ENCODE measurements around the gene GPR161.
"Not testable (repeated sequence)": the region's sequence is repeated elsewhere in the genome, so short reads cannot be mapped to it uniquely, and the experiment has no call there.

GPR161 gene

DNA sequence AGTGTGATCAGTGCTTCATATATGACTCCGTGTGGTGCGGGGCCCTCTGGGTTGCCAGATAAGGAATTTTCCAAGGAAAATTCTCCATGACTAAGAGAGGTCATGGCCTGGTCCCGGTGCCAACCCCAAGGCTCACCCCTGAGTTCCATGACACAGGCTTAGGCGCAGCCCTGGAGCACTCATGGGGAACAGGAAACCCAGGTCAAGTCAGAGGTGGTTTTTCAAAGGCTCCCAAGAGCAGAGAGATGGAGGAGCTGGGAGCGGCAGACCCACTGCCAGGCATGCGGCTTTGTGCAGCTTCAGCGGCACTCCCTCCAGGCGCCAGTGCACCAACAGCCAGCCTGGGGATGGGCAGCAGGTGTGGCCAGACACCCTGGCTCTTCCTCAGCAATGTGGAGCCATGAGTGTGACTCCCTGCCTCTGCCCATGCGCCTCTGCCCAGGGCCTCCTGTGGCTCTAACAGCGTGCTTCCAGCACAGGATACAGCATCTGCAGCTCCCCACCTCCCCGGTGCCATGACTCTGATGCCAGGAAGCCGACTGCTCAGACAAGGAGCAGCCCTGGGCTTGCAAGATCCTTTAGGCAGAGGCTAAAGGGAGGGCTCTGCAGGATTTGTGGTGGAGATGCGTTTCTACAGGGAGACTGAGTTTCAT, 47.3 kb downstream of the GPR161 start:
- DNase-seq (ENCODE audit: low read depth in 2 of 2, low spot score in 1 of 2) = no peak

DNA sequence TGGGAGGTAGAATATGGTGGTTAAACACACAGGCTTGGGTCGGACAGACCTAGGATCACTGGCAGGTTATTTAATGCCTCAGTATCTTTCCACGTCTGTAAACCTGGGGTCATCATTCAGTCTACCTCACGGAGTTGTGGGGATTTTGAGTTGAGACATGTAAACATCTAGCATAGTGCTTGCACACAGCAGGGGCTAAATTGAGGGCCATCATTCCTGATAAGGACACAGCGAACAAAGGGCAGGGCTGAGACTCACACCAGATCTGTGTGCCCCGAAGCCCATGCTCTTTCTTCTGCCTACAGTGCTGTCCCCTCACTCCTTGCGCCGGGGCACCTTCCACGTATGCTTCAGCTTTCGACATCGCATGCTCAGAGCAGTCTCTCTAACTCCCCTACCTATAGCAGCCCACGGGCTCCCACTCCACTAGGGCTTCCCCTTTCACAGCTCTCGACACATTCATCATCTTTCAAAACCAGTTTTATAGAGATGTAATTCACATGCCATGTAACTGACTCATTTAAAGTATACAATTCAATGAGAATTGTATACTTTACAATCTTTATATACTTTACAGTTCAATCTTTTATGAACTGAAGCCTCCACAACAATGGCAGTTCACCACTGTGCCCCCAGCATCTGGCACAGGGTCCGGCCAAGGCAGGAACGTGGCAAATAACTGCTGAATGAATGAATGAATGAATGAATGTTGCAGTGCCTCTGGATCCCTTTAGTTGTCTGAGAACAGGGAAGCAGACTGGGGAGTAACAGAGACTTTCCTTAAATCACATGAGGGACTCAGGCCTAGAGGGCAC, 48.0 kb downstream of the GPR161 start:
- DNase-seq (ENCODE audit: low read depth in 2 of 2, low spot score in 1 of 2) = no peak

DNA sequence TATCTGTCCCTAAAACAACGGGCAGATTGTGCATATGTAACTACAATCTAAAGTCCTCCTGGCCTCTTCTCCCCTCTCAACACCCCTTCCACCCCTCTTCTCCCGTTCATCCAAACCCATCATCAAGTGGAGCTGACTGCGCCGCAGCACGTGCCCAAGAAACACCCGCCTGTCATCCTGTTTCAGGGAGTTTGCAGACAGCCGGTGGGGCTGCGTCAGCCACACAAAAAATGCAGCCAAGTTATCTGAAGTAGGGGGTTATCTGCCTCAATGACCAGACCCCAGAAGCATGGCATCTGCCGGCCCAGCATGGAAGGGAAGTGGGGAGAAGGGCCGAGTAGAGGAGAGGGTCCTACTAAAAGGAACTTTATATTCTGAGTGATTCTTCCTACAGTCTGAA, 49.0 kb downstream of the GPR161 start:
- DNase-seq (ENCODE audit: low read depth in 2 of 2, low spot score in 1 of 2) = no peak

DNA sequence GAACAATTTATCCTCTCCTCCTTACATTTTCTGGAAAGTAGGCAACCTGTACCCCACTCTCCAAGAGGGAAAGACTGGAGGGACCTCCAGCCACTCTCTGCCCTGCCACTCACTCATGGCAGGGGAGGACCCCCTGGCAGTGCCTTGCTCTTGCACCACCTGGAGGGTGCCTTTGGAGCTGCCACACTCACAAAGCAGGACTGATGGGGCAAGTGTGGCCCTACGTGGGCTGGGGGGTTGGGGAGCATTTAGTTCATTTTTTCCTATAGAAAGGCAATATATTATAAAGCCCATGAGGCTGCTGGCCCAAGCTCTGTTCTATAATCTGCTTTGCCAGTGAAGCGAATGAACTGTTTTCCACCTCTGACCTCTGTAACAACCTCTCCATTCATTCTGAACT, 50.3 kb downstream of the GPR161 start:
- no peak for DNase-seq (ENCODE audit: low read depth in 2 of 2, low spot score in 1 of 2)

DNA sequence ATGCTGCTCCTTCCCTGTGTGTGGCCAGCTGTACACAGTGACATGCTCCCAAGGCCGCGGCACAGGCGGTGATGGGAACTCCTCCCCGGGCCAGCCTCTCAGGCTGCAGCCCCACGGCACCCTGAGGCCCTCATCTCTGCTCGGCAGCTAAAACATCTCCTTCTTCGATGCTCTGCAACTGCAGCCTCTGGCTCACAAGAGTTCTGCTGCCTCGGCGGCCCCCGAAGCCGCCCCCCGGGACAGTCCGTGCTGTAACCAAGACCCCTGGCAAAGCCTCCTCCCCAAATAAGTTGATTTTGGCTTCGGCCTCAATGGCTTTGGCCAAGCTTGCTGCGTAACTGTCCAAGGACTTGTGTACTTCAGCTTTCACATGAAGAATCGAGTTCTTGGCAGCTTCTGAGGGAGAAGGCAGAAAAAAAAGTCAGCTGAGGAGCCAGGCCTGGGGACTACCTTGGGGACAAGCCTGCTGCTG, 51.3 kb downstream of the GPR161 start:
- DNase-seq (ENCODE audit: low read depth in 2 of 2, low spot score in 1 of 2) = no peak

DNA sequence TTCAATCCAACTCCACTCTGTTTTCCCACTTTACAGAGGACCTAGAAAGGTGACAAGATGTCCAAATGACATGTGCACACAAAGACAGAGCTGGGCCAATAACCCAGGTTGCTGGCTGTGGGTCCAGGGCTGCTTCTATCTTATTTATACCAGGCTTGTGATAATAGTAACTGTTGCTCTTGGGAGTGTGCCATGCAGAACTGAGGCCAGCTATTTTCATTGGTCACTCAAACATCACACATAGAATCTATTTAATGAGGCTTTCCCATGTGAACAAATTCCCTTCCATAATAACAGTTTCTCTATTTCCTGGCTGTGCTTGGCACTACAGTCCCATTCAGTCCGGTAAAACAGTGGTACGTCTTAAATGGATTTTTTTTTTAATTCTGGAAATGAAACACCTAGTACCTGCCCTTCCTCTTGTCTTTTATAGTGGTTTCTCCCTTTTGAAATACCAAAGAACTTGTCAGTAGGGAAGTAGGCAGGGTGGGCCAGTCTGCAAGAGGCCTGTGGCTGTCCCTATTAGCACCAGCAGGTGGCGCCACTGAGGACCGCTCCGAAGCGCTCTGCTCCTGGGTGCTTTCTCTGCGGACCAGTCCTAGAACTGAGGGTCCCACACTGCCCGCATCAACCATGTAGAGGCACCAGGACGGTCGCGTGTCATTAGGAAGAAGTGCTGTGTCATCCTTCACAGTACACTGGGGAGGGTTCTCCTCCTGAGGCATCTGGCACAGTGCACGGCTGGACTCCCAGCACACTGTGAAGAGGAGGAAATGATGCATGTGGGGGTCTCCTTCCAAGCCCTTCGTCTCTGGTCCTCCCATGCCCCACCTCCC, 52.1 kb downstream of the GPR161 start:
- peak; percentile 10 to 20 for DNase-seq (ENCODE audit: low read depth in 2 of 2, low spot score in 1 of 2)

DNA sequence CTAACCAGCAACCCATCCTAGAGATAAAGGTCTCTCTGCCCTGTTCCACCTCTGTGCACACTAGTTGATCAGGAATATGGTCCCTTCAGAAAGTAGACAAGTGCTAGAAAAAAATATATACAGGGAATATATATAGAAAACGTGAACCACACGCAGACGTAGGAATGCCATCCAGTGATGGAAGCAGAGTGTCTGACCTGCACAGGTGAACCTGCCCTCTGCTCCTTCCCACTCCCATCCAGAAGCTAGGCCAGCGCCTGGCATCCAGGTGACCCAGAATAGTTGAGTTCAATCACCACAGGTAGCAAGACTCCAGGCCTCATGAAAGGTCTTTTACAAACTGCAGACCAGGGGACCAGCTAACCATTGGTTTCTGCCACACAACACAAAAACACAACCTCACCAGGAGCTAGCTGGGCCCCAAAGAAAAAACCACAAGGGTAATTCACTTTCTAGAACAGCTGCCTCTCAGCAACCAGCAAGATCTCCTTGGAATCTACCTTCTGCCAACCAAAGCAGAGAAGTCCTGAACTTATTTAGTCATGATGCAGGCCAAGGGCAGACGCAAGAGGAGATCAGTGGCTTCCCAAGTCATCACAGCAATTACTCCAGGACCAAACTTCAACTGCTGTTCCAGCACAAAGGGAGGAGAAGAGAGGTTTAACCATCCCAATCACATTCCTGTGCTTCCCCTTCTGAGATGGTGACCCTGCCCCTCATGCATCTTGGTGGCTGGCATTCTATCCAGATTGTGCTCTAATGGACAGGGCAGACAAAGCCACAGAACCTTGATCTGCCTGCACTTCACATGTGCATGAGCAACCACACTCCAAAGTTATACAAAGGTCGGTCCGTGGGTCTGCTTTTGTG, 53.0 kb downstream of the GPR161 start:
- no peak for DNase-seq (ENCODE audit: low read depth in 2 of 2, low spot score in 1 of 2)

DNA sequence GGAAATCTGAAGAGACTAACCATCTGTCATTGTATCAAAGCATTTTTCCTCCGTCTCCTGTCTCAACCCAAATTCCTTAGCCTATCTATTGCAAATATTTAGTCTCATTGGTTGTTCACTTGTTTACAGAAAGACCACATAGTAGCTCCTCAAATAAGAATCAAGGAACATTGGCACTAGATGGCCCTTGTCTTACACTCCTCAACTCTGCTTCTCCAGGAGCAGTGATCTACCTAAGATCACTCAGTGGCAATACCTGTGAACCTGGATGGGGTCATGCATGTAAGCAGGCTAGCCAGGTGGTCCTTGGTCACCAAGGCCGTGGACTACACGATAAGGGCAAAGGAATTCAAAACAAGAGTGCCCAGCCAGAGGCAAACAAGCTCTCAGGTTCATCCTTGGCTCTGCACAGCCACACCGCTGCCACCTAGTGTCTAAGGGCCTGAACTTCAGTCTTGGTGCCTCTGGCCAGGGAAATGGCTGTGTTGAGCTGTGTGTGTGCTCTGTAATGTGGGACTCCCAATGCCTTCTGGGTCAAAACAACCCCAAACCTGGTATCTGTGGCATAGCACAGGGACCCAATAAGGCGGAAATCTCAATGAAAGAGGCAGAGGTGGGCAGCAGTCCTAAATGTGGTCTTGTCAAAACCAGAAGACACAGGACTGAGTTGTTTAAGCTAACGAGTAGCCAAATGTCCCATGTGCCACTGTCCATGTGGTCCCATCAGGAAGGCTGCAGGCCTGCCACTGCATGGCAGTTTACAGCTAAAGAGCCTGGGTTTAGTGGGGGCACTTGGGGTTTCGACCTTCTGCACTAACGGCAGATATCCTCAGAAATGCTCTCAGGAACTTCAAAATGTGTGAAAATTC, 54.5 kb downstream of the GPR161 start:
- peak; percentile 8 to 15 for DNase-seq (ENCODE audit: low read depth in 2 of 2, low spot score in 1 of 2)

DNA sequence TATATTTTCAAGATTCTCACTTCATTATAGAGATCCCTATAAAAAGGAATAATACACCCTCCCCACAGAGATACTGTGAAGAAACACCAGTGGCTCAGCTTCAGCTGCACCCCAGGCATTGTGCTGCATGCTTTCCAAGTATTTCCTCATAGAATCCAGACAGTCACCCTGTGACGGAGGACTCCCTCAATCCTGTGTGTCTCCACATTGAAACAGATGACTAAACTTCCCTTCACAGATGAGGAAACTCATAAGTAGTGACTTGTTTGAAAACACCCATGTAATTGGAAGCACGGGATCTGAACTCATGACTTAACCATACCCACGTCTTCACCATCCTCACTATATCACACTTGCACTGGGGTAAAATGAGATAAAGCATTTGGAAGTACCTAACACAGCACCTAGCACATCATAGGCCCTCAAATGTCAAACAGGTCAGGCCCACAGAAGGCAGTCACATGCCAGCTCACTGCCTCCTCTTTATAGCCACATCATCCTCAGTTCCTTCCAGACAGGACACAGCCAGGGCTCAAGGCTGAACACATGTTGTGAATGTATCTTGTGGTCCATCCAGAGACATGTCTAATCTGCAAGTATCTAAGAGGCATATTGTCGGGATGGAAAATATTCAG, 55.2 kb downstream of the GPR161 start:
- no peak for DNase-seq (ENCODE audit: low read depth in 2 of 2, low spot score in 1 of 2)

DNA sequence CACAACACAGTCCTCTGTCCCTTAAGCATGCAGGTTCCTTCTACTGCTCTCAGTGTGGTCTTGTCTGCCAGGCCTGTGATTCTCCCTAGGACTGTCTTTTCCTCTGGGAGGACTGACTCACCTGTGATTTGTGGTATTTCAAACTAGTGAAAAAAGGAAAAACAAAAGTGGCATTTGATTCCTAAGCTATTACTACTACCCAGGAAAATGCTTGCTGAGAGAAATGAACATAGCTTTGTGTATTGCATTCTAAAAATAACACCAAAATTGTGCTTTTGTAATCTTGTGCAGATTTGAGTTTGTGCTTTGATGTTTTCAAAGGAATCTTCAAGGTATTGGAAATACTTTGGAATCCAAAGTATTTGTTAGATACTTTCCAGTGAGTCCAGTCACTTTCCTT, 57.0 kb downstream of the GPR161 start:
- DNase-seq (ENCODE audit: low read depth in 2 of 2, low spot score in 1 of 2) = no peak

DNA sequence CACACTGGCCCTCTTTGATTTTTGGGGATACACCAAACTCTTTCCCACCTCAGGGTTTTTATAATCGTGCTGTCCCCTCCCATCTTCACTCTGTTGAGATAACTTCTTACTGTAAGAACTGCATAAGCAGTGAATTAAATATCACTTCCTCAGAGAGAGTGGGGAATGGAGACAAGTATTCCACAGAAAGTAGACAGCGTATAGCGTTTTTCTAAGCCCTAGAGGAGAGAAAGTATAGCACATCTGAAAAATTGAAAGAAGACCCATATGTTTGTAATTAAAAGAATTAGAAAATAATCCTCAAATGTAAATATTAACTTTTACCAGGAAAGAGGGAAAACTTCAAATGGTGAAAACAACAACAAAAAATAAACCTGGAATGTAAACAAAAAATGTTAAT, 67.3 kb downstream of the GPR161 start:
- DNase-seq (ENCODE audit: low read depth in 2 of 2, low spot score in 1 of 2) = no peak

DNA sequence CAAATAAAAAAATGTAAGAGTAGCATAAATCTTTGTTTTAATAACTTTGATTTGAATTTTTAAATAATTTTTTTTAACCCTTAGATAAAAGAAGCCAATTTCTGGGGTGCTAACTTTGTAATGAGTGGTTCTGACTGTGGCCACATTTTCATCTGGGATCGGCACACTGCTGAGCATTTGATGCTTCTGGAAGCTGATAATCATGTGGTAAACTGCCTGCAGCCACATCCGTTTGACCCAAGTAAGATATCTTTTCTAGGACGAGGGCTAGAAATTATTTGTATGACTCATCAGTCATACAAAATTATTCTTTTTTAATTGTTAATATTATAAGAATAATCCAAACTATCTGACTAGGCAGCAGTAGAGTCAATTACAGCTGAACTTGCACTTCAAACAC, 71.2 kb downstream of the GPR161 start:
- DNase-seq (ENCODE audit: low read depth in 2 of 2, low spot score in 1 of 2) = no peak

DNA sequence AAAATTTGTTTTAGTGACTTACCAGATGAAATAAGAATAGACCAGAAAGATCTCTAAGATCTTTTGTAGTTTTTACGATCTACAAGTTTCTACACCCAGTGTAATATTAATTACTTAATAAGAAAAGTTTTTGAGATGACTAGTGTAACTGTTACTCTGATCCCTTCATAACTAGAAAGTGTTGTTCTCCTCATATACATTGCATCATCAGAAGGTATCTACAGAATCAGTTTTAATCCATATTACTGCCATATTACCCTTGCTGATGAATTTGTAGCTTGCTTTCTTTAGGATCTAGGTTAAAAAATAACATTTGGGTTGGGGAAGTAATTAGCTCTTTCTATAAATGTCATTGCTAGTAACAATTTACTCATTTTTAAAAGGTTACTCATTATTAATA, 72.5 kb downstream of the GPR161 start:
- DNase-seq (ENCODE audit: low read depth in 2 of 2, low spot score in 1 of 2) = no peak

DNA sequence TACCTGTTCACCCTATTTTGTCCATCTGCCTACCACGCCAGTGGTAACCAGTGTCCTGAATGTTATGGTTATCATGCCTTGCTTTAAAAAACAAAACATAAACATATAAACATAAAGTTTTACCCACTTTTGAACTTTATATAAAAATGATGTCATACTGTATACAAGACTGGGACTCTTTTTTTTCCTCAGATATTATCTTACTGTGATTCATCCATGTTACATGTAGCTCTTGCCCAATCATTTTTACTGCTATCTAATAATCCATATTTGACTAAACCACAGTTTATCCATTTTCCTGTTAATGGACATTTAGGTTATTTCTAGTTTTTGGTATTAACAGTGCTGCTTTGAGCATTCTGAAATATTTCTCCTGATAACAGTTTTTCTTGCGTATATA, 78.8 kb downstream of the GPR161 start:
- no peak for DNase-seq (ENCODE audit: low read depth in 2 of 2, low spot score in 1 of 2)

DNA sequence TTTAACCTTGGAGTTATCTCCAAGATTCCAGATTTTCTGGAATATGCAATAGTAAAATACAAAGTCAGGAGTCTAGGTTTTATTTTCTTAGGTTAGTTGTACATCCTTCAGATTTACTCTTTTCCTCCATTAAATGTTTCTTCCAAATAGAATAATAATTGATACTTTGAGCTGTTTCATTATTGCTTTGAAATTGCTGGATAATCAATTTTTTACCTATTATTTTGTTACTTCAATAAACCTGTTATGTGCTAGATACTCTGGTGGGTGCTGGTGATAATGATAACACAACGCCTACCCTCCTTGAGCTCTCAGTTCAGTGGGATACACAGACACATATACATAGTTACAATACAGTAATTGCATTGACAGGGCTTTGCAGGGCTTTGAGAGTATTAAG, 79.4 kb downstream of the GPR161 start:
- DNase-seq (ENCODE audit: low read depth in 2 of 2, low spot score in 1 of 2) = no peak

DNA sequence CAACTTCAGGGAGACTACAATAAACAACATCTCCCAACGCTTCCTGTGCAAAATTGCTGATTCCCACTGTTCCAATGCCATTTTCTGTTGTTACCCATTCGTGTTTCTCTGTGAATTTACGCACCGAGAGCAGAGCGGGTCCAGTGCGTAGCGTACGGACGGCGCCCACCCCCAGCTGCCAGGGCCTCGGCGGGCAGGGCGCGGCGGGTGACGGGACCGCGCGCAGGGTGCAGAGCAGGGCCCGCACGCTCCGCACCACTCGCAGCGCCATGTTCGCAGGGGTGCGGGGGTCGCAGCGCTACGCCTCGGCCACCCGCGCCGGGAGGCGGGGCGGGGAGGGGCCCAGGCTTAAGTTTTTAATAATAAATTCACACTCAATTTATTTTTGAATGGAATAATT, 80.6 kb downstream of the GPR161 start:
- DNase-seq (ENCODE audit: low read depth in 2 of 2, low spot score in 1 of 2) = not testable (repeated sequence)

DNA sequence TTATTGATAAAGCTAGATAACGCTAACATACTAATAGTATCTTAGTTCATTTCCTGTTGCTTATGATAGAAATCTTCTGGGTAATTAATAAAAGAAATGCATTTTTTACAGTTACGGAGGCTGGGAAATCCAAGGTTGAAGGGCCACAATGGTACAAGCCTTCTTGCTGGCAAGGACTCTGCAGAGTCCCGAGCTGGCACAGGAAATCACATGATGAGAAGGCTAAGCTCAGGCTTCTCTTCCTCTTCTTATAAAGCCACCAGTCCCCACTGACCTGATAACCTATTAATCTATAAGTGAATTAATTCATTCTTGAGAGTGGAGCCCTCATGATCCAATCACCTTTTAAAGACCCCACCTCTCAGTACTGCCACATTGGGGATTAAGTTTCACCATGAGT, 82.6 kb downstream of the GPR161 start:
- DNase-seq (ENCODE audit: low read depth in 2 of 2, low spot score in 1 of 2) = no peak

DNA sequence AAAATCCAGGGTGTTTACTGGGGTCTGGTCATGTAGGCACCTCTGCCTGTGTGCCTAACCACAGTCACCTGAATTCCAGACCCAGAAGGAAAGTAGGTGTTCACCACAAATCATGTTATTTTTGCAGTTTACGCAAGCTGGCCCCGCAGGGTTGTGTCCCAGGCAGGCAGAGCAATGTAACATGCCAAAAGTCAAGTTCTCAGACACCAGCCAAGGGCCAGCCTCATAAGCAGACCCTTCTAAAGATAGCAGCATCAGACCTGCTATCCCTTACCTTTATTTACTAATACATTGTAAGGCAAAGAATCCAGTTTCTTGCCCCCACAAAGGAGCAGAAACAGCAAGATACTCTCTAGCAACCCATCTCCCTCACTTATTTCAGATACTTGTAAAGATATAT, 83.0 kb downstream of the GPR161 start:
- DNase-seq (ENCODE audit: low read depth in 2 of 2, low spot score in 1 of 2) = no peak

DNA sequence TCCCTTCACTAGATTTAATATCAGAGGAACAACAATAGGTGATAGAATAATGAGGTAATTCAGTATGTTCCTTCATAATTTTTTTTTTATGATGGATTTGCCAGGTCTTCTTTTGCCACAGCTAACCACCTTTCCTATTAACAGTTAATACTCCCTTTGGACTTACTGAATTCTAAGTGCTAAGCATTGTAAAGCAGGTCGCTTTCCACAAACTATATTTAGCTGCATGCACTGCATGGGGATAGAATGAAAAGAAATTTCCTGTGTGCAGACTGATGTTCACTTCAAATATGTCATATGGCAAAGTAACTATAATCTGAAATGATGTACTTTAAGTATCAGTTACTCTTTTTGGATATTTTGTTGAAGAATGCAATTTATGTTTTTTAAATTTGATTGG, 85.8 kb downstream of the GPR161 start:
- no peak for DNase-seq (ENCODE audit: low read depth in 2 of 2, low spot score in 1 of 2)
